HG02970 (cell line): ENCODE data around the gene VENTX.

Source experiments
- ATAC-seq: cut with Tn5 transposase; IDR thresholded peaks from one replicate; pipeline ENCODE4 v1.9.1; 2021; ENCODE audit warnings: mild to moderate bottlenecking, moderate library complexity, moderate number of reproducible peaks; ENCODE audit not compliant: unreplicated experiment, low FRiP score

Gene VENTX

DNA sequence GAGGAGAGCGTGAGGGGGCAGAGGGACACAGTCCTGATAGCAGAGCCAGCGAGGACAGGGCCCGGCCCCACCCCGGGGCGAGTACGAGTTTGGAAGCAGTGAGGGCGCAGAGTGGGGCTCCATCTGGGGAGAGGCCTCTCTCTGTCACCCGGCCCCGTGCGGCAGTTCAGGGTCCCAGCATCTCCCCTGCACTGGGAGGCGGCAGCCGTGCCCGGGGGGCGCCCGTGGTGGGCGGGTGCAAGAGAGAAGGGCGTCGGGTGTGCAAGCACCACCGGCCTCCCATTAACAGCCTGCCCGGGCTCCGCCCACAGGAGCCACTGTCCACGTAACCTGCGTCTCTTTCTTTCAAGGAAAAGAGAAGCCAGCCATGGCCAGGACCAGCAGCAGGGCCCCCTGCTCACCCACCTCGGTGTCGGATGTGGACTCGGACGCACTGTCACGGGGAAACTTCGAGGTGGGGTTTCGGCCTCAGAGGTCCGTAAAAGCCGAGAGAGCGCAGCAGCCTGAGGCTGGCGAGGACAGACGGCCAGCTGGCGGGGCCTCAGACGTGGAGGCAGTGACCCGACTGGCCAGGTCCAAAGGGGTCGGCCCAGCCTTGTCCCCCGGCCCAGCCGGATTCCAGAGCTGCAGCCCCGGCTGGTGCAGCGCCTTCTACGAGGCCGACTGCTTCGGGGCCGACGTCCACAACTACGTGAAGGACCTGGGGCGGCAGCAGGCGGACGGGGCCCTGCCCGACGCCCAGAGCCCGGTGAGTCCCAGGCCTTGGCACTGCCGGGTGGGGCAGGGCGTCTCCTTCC, 36.3 kb upstream of the VENTX start:
- no peak for ATAC-seq

DNA sequence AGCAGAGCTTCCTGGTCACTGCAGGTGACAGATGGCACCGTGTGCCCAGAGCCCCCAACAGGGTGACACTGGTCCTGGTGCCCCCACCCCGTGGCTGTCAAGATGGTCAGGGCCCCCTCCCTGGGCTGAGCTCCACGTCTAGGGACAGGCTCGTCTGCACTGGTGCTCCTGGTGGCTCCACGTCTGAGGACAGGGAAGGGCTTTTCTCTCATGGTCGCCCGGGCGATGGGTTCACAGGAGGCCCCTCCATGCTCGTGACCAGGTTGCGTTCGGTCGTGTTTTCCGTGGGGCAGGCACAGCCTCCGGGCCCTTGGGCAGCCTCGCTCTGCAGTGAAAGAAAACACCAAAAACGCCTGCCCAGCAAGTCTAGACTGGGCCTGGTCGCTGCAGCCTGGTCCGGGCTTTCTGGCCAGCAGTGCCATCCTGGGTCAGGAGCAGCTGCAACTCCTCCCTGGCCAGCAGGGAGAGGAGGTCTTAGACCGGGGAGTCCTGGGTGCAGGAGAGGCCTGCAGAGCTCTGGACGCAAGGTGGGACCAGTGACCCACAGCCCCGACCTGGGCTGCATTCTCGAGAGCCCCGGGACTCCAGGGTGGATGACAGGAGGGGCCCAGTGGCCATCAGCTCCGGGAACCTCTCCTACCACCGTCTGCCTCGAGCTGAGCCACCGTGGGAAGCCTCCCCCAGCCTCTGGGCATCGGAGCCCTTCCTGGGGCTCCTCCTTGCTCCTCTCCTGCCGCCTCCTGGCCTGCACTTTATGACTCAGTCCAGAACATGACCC, 35.5 kb upstream of the VENTX start:
- no peak for ATAC-seq

GRCh38 chr10:133202778-133203651, 34.6 kb upstream of the VENTX start:
- no peak for ATAC-seq

DNA sequence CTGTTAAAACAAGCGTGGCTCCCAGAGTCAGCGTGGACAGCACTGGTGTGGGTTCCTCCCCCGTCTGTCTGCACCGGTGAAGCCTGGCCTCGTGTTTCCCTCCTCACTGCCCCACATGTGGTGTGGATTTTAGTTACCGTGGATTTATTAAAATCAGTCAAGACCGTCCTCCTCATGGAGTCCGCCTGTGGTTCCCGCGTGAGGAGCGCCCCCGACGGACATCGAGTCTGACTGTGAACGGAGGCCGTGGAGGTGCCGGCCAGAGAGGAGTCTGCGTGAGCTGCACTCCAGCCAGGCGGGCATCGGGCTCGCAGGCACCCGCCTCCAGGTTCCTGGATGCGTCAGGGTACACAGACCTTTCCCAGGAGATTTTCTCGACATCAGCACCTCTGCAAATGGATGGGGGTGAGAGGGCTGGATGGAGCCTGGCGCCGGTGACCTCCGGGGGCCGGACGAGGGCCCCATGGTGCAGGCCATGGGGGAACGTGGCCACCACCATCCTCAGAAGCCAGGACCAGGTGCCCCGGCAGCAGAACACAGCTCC, 33.9 kb upstream of the VENTX start:
- ATAC-seq, result no peak

GRCh38 chr10:133204226-133205015, 33.2 kb upstream of the VENTX start:
- ATAC-seq, result no peak

DNA sequence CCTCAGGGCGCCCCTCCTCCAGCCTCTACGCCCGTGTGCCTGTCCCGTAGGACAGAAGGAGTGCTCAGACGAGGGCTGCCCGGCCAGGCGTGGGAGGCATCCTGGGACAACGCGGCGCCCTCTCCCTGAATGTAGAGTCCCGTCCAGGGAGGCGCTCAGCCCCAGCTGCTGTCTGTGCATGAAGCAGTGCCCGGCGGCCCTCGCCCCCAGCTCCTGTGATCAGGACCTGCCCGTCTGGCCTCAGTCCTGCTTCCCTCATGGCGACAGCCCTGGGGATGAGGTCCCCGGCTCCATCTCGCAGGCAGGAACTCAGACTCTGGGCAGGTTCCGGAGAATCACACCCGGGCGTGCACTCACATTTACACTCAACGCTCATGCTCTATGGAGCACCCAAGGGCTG, 32.5 kb upstream of the VENTX start:
- no peak for ATAC-seq

DNA sequence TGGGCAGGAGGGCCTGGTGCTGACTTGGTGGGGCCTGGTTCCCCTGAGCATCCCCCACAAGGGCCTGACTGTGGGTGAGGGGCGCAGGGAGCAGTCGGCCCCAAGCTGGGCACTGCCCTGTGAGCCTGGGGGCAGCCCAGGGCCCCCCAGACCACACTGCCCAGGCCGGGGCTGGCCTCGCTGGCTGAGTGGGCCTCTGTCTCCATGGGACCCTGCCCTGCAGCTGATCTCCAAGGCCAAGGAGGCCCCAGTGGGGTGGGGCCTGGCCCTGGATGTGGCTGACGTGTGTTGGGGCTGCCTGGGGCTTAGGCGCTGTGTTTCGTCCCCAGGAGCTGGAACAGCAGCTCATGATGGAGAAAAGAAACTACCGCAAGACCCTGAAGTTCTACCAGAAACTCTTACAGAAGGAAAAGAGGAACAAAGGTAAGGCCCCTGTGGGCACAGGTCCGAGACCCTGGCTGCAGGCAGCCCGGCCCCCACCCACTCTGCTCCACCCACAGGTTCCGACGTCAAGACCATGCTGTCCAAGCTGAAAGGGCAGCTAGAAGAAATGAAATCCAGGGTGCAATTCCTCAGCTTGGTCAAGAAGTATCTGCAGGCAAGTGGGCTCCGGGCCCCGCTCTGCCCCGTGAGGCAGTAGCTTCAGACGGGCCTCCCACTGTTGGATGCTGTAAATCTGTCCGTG, 31.2 kb upstream of the VENTX start:
- no peak for ATAC-seq

GRCh38 chr10:133207041-133207600, 30.5 kb upstream of the VENTX start:
- ATAC-seq, result no peak

DNA sequence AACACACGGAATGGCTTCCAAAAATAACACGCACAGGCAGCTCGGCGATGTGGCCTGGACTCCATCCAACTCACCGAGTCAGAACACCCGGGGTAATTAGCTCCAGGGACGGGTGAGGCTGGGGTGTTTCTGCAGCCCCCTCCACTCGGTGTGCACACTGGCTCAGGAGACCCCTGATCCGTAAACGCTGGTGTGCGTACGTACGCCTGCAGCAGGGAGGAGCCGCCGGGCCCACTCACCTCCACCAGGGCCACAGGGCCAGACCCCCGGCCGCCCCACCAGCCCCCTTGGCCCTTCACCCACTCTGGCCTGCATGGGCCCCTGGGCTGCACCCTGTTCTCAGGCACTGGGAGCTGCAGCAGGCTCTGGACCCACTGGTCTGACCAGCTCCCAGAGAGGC, 30.0 kb upstream of the VENTX start:
- ATAC-seq, result no peak

GRCh38 chr10:133208466-133208865, 29.2 kb upstream of the VENTX start:
- no peak for ATAC-seq

DNA sequence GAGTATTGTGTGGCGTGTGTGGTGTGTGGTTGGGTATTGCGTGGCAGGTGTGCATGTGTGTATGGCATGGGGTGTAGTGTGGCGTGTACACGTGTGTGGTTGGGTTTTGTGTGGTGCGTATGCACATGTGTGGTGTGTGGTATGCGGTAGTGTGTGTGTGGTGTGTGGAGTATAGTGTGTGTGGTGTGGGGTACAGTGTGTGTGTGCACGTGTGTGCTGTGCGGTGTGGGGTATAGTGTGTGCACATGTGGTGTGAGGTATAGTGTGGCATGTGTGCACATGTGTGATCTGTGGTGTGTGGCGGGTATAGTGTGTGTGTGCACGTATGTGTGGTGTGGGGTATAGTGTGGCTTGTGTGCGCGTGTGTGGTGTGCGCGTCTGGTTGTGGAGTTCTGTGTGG, 28.5 kb upstream of the VENTX start:
- ATAC-seq, result no peak

DNA sequence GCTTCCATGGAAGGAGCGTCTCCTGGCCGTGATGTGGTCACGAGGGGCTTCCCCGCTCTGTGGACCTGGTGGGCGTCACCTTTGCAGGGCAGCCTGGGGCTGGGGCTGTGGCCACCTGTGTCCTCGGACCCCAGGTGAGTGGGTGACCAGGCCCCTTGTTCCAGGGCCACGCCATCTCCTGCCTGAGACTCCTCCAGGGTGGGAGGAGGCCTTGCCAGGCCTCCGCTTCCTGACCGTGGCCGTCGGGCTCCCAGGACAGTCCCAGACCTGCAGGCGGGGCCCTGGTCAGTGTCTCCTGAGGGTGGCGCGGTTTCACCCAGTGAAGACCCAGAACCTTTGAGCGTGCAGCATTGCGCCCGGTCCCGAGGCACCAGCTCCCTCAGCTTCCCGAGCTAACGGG, 28.0 kb upstream of the VENTX start:
- ATAC-seq, result no peak

DNA sequence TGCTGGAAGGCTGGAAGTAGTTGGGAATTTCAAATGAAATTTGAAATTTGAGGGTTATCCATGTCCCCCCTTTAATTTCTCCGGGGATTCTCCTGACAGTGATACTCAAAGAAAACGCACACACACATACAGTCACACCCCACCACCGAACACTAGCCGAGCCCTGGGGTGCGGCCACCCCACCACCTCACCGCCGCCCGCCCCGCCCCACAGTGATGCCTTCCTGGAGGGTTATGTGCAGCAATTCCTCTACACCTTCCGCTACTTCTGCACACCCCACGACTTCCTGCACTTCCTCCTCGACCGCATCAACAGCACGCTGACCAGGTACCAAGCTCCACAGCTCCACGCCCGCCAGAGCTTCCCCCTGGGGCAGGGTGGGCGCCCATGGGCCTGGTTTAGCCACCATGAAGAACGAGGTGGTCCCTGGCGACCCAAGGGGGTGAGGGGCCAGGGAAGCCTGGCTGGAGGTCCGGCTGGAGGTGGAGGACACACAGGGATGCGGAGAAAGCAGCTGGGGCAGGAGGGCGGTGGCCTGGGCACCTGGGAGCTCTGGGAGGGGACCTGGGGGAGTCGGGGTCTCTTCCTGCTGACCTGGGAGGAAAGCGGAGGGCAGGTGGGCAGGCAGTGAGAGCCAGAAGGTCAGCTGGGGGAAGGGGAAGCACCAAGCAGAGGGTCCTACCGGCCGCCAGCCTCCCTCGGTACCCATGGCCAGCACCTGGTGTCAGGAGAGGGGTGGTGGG, 27.1 kb upstream of the VENTX start:
- ATAC-seq, result no peak

DNA sequence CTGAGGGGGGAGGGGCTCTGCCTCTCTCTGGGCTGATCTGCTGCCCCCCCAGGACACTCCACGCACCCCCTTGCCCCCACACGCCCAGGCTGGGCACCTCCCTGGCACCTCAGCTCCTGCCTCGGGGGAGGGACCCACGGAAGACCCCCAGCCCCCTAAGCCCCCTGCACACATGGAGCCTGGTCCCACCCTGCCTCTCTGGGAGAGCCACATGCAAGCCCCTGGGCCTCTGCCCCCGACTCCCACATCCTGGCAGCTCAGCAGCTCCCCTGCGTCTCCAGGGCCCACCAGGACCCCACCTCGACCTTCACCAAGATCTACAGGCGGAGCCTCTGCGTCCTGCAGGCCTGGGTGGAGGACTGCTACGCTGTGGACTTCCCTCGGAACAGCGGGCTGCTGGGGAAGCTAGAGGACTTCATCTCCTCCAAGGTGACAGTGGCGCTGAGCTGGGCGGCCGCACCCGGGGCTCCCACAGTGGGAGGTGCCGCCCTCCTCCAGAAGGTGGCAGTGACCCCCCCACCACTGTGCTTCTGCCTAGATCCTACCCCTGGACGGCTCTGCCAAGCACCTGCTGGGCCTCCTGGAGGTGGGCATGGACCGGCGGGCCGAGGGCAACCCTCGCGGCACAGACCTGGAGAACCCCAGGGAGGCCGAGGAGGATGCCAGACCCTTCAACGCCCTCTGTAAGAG, 26.4 kb upstream of the VENTX start:
- ATAC-seq, result no peak

GRCh38 chr10:133211959-133212852, 25.4 kb upstream of the VENTX start:
- ATAC-seq, result no peak

DNA sequence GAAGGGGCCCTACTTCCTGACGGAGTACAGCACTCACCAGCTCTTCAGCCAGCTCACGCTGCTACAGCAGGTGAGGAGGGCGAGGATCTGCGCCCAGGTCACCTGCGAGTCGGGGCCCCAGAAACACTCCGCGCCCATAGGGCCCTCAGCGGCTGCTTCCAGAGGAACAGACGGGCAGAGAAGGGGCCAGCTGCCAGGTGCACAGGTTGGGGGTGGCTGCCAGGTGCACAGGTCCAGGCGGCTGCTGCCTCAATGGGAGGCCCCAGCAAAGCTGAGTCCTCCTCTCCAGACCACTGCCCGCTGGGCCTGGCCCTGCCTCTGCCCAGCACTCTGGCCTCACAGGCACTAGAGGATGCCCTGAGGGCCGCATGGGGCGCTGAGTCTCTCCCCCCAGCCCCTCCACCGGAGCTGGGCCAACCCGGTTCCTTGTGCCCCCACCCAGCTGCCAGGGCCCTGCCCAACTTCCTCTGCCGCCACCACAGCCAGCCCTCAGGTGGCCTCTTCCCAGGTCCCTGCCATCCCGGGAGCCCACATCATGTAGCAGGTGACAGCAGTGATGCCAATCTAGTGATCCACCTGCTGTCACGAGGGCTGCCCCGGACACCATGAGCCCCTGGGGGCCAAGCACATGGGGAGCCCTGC, 24.7 kb upstream of the VENTX start:
- no peak for ATAC-seq
